ENCODE measurements around the gene DTHD1. TPM values are rescaled to one million over a fixed set of nuclear protein-coding genes. Genes with fewer than 3 reads are reported as not detected.

Gene DTHD1
- total and polyA plus RNA-seq, 2 donors from 2014 or later: 1.4 TPM; not detected in 1

- Histone ChIP-seq H3K4me3 (ENCODE audit: low read length in 3 of 3) (no peak overlapping the region), H3K27me3 (ENCODE audit: control insufficient read depth, insufficient read depth, low read length) (no peaks in the 10 kb centered on the region), H3K4me1 (ENCODE audit: control insufficient read depth in 2 of 3, insufficient read depth in 2 of 3, low read depth in 1 of 3, low read length in 3 of 3) (no peaks in the 10 kb centered on the region), H3K9me3 (ENCODE audit: control insufficient read depth in 2 of 3, insufficient read depth in 1 of 3, low read length in 3 of 3) (no peaks in the 10 kb centered on the region), H3K9ac (ENCODE audit: low read length in 3 of 3) (no peak overlapping the region), H3K36me3 (ENCODE audit: control insufficient read depth in 2 of 3, insufficient read depth in 3 of 3, low read length in 3 of 3) (no peaks in the 10 kb centered on the region), H3K27ac (ENCODE audit: low read depth in 2 of 2, low read length in 2 of 2) (no peak overlapping the region)
- peak in 3 of 5 donors; percentile 25 to 57 (median 50) for DNase-seq
- FAIRE-seq: no peak
- no peak for TF ChIP-seq CTCF (IDR thresholded peaks at IDR 0.05; ENCODE audit: borderline replicate concordance, extremely low read depth, insufficient read depth)
- intact Hi-C loops (cut with DNase I): no loop called here
These were observed 861 bp upstream of the DTHD1 start for GRCh38 chr4:36280555-36280954.

- no peak for TF ChIP-seq CTCF (IDR thresholded peaks at IDR 0.05; ENCODE audit: borderline replicate concordance, extremely low read depth, insufficient read depth)
- no peak for FAIRE-seq
- no peak for DNase-seq
- intact Hi-C loops (cut with DNase I): no loop called here
- Histone ChIP-seq H3K4me1 (ENCODE audit: control insufficient read depth in 2 of 3, insufficient read depth in 2 of 3, low read depth in 1 of 3, low read length in 3 of 3) (no peaks in the 10 kb centered on the region), H3K4me3 (ENCODE audit: low read length in 3 of 3) (no peak overlapping the region), H3K9me3 (ENCODE audit: control insufficient read depth in 2 of 3, insufficient read depth in 1 of 3, low read length in 3 of 3) (no peaks in the 10 kb centered on the region), H3K27me3 (ENCODE audit: control insufficient read depth, insufficient read depth, low read length) (no peaks in the 10 kb centered on the region), H3K36me3 (ENCODE audit: control insufficient read depth in 2 of 3, insufficient read depth in 3 of 3, low read length in 3 of 3) (no peaks in the 10 kb centered on the region), H3K27ac (ENCODE audit: low read depth in 2 of 2, low read length in 2 of 2) (no peak overlapping the region), H3K9ac (ENCODE audit: low read length in 3 of 3) (no peak overlapping the region)
These were observed 1.2 kb downstream of the DTHD1 start for GRCh38 chr4:36282503-36283030.

GRCh38 chr4:36283912-36284465 is 2.6 kb downstream of the DTHD1 start:
- no peak overlapping the region for H3K9ac ChIP-seq (ENCODE audit: low read length in 3 of 3)
- H3K4me3 ChIP-seq (ENCODE audit: low read length in 3 of 3): no peak overlapping the region
- no peaks in the 10 kb centered on the region for H3K36me3 ChIP-seq (ENCODE audit: control insufficient read depth in 2 of 3, insufficient read depth in 3 of 3, low read length in 3 of 3)
- H3K4me1 ChIP-seq (ENCODE audit: control insufficient read depth in 2 of 3, insufficient read depth in 2 of 3, low read depth in 1 of 3, low read length in 3 of 3): no peaks in the 10 kb centered on the region
- intact Hi-C loops (cut with DNase I): no loop called here
- no peaks in the 10 kb centered on the region for H3K9me3 ChIP-seq (ENCODE audit: control insufficient read depth in 2 of 3, insufficient read depth in 1 of 3, low read length in 3 of 3)
- no peaks in the 10 kb centered on the region for H3K27me3 ChIP-seq (ENCODE audit: control insufficient read depth, insufficient read depth, low read length)
- TF ChIP-seq CTCF (IDR thresholded peaks at IDR 0.05; ENCODE audit: borderline replicate concordance, extremely low read depth, insufficient read depth): no peak
- no peak overlapping the region for H3K27ac ChIP-seq (ENCODE audit: low read depth in 2 of 2, low read length in 2 of 2)
- FAIRE-seq (no peak), DNase-seq (no peak)

Measured in kidney (tissue), 14 donors.